ENCODE results near the gene EPDR1. TPM values are rescaled to one million over a fixed set of nuclear protein-coding genes. Genes with fewer than 3 reads are reported as not detected.

The EPDR1 gene
- polyA plus RNA-seq, 3 donors = 0.25 to 1.2 (median 1.1) TPM

- H3K4me3 ChIP-seq (replicated peaks in 1 of 3; ENCODE audit: low read depth in 2 of 3, low read length in 3 of 3) = no peak overlapping the region
- H2AFZ ChIP-seq (ENCODE audit: insufficient read depth, low read depth, low read length, poor library complexity, severe bottlenecking) = no peak overlapping the region
- H3K4me2 ChIP-seq (replicated peaks; ENCODE audit: extremely low read depth, low read length, poor library complexity, severe bottlenecking) = no peak overlapping the region
- intact Hi-C loops (cut with micrococcal nuclease) = no loop called here
- Mint-ChIP-seq H3K9me3 (peaks cover 0 to under 1% (median 0%) of the 10 kb centered on the region in 7 donors), H3K4me3 (no peak overlapping the region), H3K27ac (no peak overlapping the region), H3K4me1 (peaks cover 1% of the 10 kb centered on the region), H3K27me3 (ENCODE audit: low read depth in 3 of 3) (peaks cover 0 to under 1% (median 0%) of the 10 kb centered on the region in 3 donors), H3K36me3 (no peaks in the 10 kb centered on the region)
- no peak overlapping the region for H3K27ac ChIP-seq (ENCODE audit: low read depth in 1 of 2, low read length in 2 of 2)
- H3K9me3 ChIP-seq (replicated peaks in 1 of 2; ENCODE audit: control insufficient read depth in 1 of 2, insufficient read depth in 1 of 2, low read length in 2 of 2) = no peaks in the 10 kb centered on the region
- no peak for TF ChIP-seq CTCF (IDR thresholded peaks at IDR 0.05)
- H3K4me1 ChIP-seq (ENCODE audit: control insufficient read depth in 1 of 2, insufficient read depth in 2 of 2, low read length in 2 of 2) = no peaks in the 10 kb centered on the region
- H3K27me3 ChIP-seq (ENCODE audit: control insufficient read depth in 2 of 2, insufficient read depth in 2 of 2, low read length in 2 of 2) = no peaks in the 10 kb centered on the region
- no peak overlapping the region for H3K9ac ChIP-seq (ENCODE audit: insufficient read depth, low read length, poor library complexity, severe bottlenecking)
- WGBS (ENCODE audit: insufficient coverage) = 100% methylated on average over 2 of the region's 4 CpGs
- no peak for DNase-seq
- no peaks in the 10 kb centered on the region for H3K79me2 ChIP-seq (ENCODE audit: insufficient read depth, low read length)
- H3K36me3 ChIP-seq (replicated peaks in 1 of 2; ENCODE audit: control insufficient read depth in 1 of 2, insufficient read depth in 2 of 2, low read length in 2 of 2) = no peaks in the 10 kb centered on the region
- no peaks in the 10 kb centered on the region for H4K20me1 ChIP-seq (ENCODE audit: insufficient read depth, low read length)
Measured at GRCh38 chr7:37974711-37975110, 54.3 kb downstream of the EPDR1 start.

GRCh38 chr7:37977243-37977642 is 56.8 kb downstream of the EPDR1 start:
- H3K4me2 ChIP-seq (replicated peaks; ENCODE audit: extremely low read depth, low read length, poor library complexity, severe bottlenecking) = no peak overlapping the region

More at GRCh38 chr7:37977243-37977642, 56.8 kb downstream of the EPDR1 start:
- H3K36me3 ChIP-seq (replicated peaks in 1 of 2; ENCODE audit: control insufficient read depth in 1 of 2, insufficient read depth in 2 of 2, low read length in 2 of 2) = no peaks in the 10 kb centered on the region
- DNase-seq = no peak
- H3K4me3 ChIP-seq (replicated peaks in 1 of 3; ENCODE audit: low read depth in 2 of 3, low read length in 3 of 3) = no peak overlapping the region
- H3K36me3 Mint-ChIP-seq = no peaks in the 10 kb centered on the region
- H3K9me3 ChIP-seq (replicated peaks in 1 of 2; ENCODE audit: control insufficient read depth in 1 of 2, insufficient read depth in 1 of 2, low read length in 2 of 2) = no peaks in the 10 kb centered on the region
- no peak overlapping the region for H3K9ac ChIP-seq (ENCODE audit: insufficient read depth, low read length, poor library complexity, severe bottlenecking)
- peaks cover 1% of the 10 kb centered on the region for H3K4me1 Mint-ChIP-seq
- H3K4me3 Mint-ChIP-seq = no peak overlapping the region
- H3K9me3 Mint-ChIP-seq = peaks cover 0 to 3% (median 0%) of the 10 kb centered on the region in 7 donors
- H4K20me1 ChIP-seq (ENCODE audit: insufficient read depth, low read length) = no peaks in the 10 kb centered on the region
- H3K4me1 ChIP-seq (ENCODE audit: control insufficient read depth in 1 of 2, insufficient read depth in 2 of 2, low read length in 2 of 2) = no peaks in the 10 kb centered on the region
- no peaks in the 10 kb centered on the region for H3K27me3 ChIP-seq (ENCODE audit: control insufficient read depth in 2 of 2, insufficient read depth in 2 of 2, low read length in 2 of 2)
- H3K27me3 Mint-ChIP-seq (ENCODE audit: low read depth in 3 of 3) = no peaks in the 10 kb centered on the region
- no peak for TF ChIP-seq CTCF (IDR thresholded peaks at IDR 0.05)
- H3K27ac ChIP-seq (ENCODE audit: low read depth in 1 of 2, low read length in 2 of 2) = no peak overlapping the region
- H3K79me2 ChIP-seq (ENCODE audit: insufficient read depth, low read length) = no peaks in the 10 kb centered on the region
- H2AFZ ChIP-seq (ENCODE audit: insufficient read depth, low read depth, low read length, poor library complexity, severe bottlenecking) = no peak overlapping the region
- intact Hi-C loops (cut with micrococcal nuclease) = no loop called here
- H3K27ac Mint-ChIP-seq = no peak overlapping the region
- 67% methylated on average over 1 of the region's 2 CpGs for WGBS (ENCODE audit: insufficient coverage)

Measured in CD14-positive monocyte (primary cell).